HepG2 (cell line): ENCODE data around the gene UBASH3A.

Source experiments
- NAIF1 ChIP-seq: sonication (generic); formaldehyde crosslinking; IDR thresholded peaks from 2 replicates; pipeline ENCODE4 v1.5.0; 2020; ENCODE audit warnings: mild to moderate bottlenecking, missing genetic modification reagents, borderline replicate concordance
- NFRKB ChIP-seq: fragments of 450-650 bp; IDR thresholded peaks from 2 replicates; pipeline ENCODE4 v1.6.1; 2017
- NR2F1 ChIP-seq, 2 experiments: fragments of 450-650 bp in 1 of 2; formaldehyde crosslinking in 1 of 2; IDR thresholded peaks; 2 replicates each; pipeline versions ENCODE4 v1.5.0 to v1.6.1; 2016 to 2020; ENCODE audit warnings: mild to moderate bottlenecking in 1 of 2, missing compliant biosample characterization in 1 of 2, missing genetic modification reagents in 1 of 2, moderate library complexity in 1 of 2
- PAX8 ChIP-seq: sonication (generic); formaldehyde crosslinking; IDR thresholded peaks from 2 replicates; pipeline ENCODE4 v1.8.0; 2022; ENCODE audit warnings: mild to moderate bottlenecking, missing genetic modification reagents, borderline replicate concordance
- POLR2AphosphoS5 ChIP-seq: IDR thresholded peaks from 2 replicates; pipeline ENCODE4 v1.6.1; 2012; ENCODE audit warnings: low read depth, low read length
- RAD21 ChIP-seq: fragments of 450-650 bp; formaldehyde crosslinking; IDR thresholded peaks from 2 replicates; pipeline ENCODE4 v1.5.0; 2020; ENCODE audit warnings: mild to moderate bottlenecking
- SIN3A ChIP-seq: IDR thresholded peaks from 2 replicates; pipeline ENCODE4 v1.6.1; 2011; ENCODE audit warnings: low read depth, mild to moderate bottlenecking, control low read depth, low read length, borderline replicate concordance
- ZNF34 ChIP-seq: sonication (generic); formaldehyde crosslinking; IDR thresholded peaks from 2 replicates; pipeline ENCODE4 v1.4.0; 2020; ENCODE audit warnings: mild to moderate bottlenecking, missing genetic modification reagents, borderline replicate concordance
- ZSCAN20 ChIP-seq: sonication (generic); formaldehyde crosslinking; IDR thresholded peaks from 2 replicates; pipeline ENCODE4 v1.4.0; 2020; ENCODE audit warnings: missing genetic modification reagents, mild to moderate bottlenecking, borderline replicate concordance
- TF ChIP-seq, protein P1 (sequence below): sonication (generic); formaldehyde crosslinking; IDR thresholded peaks from 2 replicates; pipeline ENCODE4 v1.5.0; 2020; ENCODE audit warnings: mild to moderate bottlenecking, missing genetic modification reagents, moderate library complexity
- TF ChIP-seq, protein P2 (sequence below): sonication (generic); formaldehyde crosslinking; IDR thresholded peaks from 2 replicates; pipeline ENCODE4 v1.4.0; 2020; ENCODE audit warnings: mild to moderate bottlenecking, missing genetic modification reagents, borderline replicate concordance

DNA sequence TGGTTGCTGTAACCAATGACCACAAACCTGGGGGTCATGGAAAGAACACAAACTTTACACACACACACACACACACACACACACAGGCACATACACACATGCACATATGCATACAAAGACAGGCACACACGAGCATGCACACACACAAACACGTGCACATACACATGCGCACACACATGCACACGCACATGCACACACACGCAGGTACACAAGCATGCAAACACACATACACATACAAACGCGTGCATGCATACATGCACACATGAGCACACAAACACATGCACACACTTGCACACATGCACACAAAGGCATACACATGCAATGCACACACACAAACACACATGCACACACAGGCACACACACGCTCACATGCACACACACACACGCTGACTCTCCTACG, 44.0 kb downstream of the UBASH3A start:
- TF ChIP-seq NAIF1 (no peak), SIN3A (no peak), ZNF34 (CRISPR knock-in tag) (no peak), POLR2AphosphoS5 (no peak), RAD21 (CRISPR knock-in tag) (no peak), ZSCAN20 (no peak), NR2F1 (CRISPR knock-in tag; IDR thresholded peaks at IDR 0.05) (no peak), PAX8 (CRISPR knock-in tag) (no peak), NFRKB (no peak)
- TF ChIP-seq, protein P1, sequence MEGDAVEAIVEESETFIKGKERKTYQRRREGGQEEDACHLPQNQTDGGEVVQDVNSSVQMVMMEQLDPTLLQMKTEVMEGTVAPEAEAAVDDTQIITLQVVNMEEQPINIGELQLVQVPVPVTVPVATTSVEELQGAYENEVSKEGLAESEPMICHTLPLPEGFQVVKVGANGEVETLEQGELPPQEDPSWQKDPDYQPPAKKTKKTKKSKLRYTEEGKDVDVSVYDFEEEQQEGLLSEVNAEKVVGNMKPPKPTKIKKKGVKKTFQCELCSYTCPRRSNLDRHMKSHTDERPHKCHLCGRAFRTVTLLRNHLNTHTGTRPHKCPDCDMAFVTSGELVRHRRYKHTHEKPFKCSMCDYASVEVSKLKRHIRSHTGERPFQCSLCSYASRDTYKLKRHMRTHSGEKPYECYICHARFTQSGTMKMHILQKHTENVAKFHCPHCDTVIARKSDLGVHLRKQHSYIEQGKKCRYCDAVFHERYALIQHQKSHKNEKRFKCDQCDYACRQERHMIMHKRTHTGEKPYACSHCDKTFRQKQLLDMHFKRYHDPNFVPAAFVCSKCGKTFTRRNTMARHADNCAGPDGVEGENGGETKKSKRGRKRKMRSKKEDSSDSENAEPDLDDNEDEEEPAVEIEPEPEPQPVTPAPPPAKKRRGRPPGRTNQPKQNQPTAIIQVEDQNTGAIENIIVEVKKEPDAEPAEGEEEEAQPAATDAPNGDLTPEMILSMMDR (CRISPR knock-in tag), result no peak
- TF ChIP-seq, protein P2, sequence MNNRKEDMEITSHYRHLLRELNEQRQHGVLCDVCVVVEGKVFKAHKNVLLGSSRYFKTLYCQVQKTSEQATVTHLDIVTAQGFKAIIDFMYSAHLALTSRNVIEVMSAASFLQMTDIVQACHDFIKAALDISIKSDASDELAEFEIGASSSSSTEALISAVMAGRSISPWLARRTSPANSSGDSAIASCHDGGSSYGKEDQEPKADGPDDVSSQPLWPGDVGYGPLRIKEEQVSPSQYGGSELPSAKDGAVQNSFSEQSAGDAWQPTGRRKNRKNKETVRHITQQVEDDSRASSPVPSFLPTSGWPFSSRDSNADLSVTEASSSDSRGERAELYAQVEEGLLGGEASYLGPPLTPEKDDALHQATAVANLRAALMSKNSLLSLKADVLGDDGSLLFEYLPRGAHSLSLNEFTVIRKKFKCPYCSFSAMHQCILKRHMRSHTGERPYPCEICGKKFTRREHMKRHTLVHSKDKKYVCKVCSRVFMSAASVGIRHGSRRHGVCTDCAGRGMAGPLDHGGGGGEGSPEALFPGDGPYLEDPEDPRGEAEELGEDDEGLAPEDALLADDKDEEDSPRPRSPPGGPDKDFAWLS (CRISPR knock-in tag), result no peak
